ENCODE results near the gene DCDC2. TPM values are rescaled to one million over a fixed set of nuclear protein-coding genes. Genes with fewer than 3 reads are reported as not detected.

The DCDC2 gene
- total RNA-seq, 1 experiment from 2014 or later, result 1.8 TPM

GRCh38 chr6:24355393-24355792, 2.5 kb downstream of the DCDC2 start:
- no peaks in the 10 kb centered on the region for H3K9me3 Mint-ChIP-seq
- DNase-seq (ENCODE audit: low spot score) (no peak), ATAC-seq (no peak)
- H3K36me3 Mint-ChIP-seq, result no peaks in the 10 kb centered on the region
- H3K27ac Mint-ChIP-seq, result no peak overlapping the region
- no peak overlapping the region for H3K4me3 Mint-ChIP-seq
- H3K27me3 Mint-ChIP-seq (ENCODE audit: low read depth), result peaks cover 39% of the 10 kb centered on the region
- CTCF ChIA-PET, result no interaction called here
- POLR2A ChIA-PET, result no interaction called here
- H3K4me1 Mint-ChIP-seq, result peaks cover 20% of the 10 kb centered on the region
- TF ChIP-seq ETV6 (CRISPR knock-in tag; IDR thresholded peaks at IDR 0.05) (no peak), ZNF512 (CRISPR knock-in tag; IDR thresholded peaks at IDR 0.05; ENCODE audit: borderline replicate concordance) (no peak)

GRCh38 chr6:24353861-24354260, 4.0 kb downstream of the DCDC2 start:
- TF ChIP-seq, protein P1, sequence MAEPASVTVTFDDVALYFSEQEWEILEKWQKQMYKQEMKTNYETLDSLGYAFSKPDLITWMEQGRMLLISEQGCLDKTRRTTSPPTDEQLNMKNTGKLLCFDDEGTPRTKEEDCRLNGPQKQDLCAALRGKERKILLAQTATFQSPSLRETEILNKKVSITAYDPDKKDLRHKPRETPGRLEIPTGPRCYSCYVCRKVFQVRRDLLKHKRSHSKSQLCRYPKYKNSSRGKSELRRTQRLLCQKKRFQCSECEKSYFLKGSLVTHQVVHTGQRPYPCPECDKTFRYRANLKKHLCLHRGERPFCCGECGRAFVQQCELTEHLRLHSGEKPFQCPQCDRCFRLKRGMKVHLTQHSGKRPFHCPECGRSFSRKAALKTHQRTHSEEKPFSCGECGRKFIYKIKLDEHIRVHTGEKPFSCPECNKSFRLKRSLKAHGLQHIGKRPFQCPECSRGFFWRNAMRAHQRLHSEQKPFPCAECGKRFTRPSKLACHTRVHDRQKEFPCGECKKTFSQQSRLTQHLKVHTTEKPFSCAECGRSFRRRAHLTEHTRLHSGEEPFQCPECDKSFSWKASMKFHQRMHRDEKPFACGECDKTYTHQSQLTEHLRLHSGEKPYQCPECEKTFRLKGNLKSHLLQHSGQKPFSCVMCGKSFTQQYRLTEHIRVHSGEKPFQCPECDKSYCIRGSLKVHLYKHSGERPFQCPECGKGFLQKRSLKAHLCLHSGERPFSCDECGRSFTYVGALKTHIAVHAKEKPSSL (CRISPR knock-in tag; conservative IDR thresholded peaks at IDR 0.05), result no peak
- TF ChIP-seq JUN (CRISPR knock-in tag; IDR thresholded peaks at IDR 0.05), result no peak
- TF ChIP-seq ZNF263 (CRISPR knock-in tag; IDR thresholded peaks at IDR 0.05; ENCODE audit: low read depth), result no peak
- TF ChIP-seq NFATC4 (CRISPR knock-in tag; IDR thresholded peaks at IDR 0.05), result no peak
- no peak for TF ChIP-seq IRF2 (CRISPR knock-in tag; IDR thresholded peaks at IDR 0.05; ENCODE audit: borderline replicate concordance, low read depth)
- TF ChIP-seq, protein P2, sequence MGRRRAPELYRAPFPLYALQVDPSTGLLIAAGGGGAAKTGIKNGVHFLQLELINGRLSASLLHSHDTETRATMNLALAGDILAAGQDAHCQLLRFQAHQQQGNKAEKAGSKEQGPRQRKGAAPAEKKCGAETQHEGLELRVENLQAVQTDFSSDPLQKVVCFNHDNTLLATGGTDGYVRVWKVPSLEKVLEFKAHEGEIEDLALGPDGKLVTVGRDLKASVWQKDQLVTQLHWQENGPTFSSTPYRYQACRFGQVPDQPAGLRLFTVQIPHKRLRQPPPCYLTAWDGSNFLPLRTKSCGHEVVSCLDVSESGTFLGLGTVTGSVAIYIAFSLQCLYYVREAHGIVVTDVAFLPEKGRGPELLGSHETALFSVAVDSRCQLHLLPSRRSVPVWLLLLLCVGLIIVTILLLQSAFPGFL (CRISPR knock-in tag; IDR thresholded peaks at IDR 0.05; ENCODE audit: borderline replicate concordance), result no peak
- no peak for TF ChIP-seq MLX (CRISPR knock-in tag; IDR thresholded peaks at IDR 0.05)
- TF ChIP-seq SMAD4 (CRISPR knock-in tag; IDR thresholded peaks at IDR 0.05), result no peak
- no peak for TF ChIP-seq CTCF (IDR thresholded peaks at IDR 0.05)
- TF ChIP-seq, protein P3, sequence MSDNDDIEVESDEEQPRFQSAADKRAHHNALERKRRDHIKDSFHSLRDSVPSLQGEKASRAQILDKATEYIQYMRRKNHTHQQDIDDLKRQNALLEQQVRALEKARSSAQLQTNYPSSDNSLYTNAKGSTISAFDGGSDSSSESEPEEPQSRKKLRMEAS (CRISPR knock-in tag; IDR thresholded peaks at IDR 0.05), result no peak
- TF ChIP-seq OVOL2 (CRISPR knock-in tag; IDR thresholded peaks at IDR 0.05; ENCODE audit: borderline replicate concordance), result no peak
- no peak for DNase-seq (ENCODE audit: low spot score)
- Mint-ChIP-seq H3K27me3 (ENCODE audit: low read depth) (peaks cover 39% of the 10 kb centered on the region), H3K27ac (no peak overlapping the region), H3K4me1 (peaks cover 18% of the 10 kb centered on the region), H3K36me3 (no peaks in the 10 kb centered on the region), H3K4me3 (no peak overlapping the region), H3K9me3 (no peaks in the 10 kb centered on the region)
- ATAC-seq, result no peak
- ChIA-PET POLR2A (no interaction called here), CTCF (interaction anchor here (1.7 to 3.1 kb wide), 2 partner anchors 35 to 71 kb away, joined by 7 to 9 read pairs; no protein-coding TSS in a partner anchor)

GRCh38 chr6:24352434-24352833, 5.4 kb downstream of the DCDC2 start:
- Mint-ChIP-seq H3K27me3 (ENCODE audit: low read depth) (peaks cover 30% of the 10 kb centered on the region), H3K4me3 (no peak overlapping the region), H3K4me1 (peaks cover 10% of the 10 kb centered on the region), H3K9me3 (no peaks in the 10 kb centered on the region), H3K27ac (no peak overlapping the region), H3K36me3 (no peaks in the 10 kb centered on the region)
- TF ChIP-seq E2F5 (CRISPR knock-in tag; IDR thresholded peaks at IDR 0.05) (no peak), CREB1 (CRISPR knock-in tag; IDR thresholded peaks at IDR 0.05) (no peak), NFATC4 (CRISPR knock-in tag; IDR thresholded peaks at IDR 0.05) (no peak), FOXJ3 (CRISPR knock-in tag; IDR thresholded peaks at IDR 0.05; ENCODE audit: borderline replicate concordance) (no peak), GRHL2 (CRISPR knock-in tag; IDR thresholded peaks at IDR 0.05; ENCODE audit: insufficient replicate concordance, severe bottlenecking) (no peak), HMGA2 (CRISPR knock-in tag; IDR thresholded peaks at IDR 0.05) (no peak), ATF3 (CRISPR knock-in tag; conservative IDR thresholded peaks at IDR 0.05) (no peak)
- TF ChIP-seq, protein P4, sequence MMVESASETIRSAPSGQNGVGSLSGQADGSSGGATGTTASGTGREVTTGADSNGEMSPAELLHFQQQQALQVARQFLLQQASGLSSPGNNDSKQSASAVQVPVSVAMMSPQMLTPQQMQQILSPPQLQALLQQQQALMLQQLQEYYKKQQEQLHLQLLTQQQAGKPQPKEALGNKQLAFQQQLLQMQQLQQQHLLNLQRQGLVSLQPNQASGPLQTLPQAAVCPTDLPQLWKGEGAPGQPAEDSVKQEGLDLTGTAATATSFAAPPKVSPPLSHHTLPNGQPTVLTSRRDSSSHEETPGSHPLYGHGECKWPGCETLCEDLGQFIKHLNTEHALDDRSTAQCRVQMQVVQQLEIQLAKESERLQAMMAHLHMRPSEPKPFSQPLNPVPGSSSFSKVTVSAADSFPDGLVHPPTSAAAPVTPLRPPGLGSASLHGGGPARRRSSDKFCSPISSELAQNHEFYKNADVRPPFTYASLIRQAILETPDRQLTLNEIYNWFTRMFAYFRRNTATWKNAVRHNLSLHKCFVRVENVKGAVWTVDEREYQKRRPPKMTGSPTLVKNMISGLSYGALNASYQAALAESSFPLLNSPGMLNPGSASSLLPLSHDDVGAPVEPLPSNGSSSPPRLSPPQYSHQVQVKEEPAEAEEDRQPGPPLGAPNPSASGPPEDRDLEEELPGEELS (CRISPR knock-in tag; IDR thresholded peaks at IDR 0.05), result no peak
- no peak for DNase-seq (ENCODE audit: low spot score)
- POLR2A ChIA-PET, result no interaction called here
- CTCF ChIA-PET, result interaction anchor here (0.6 to 3.1 kb wide), 3 partner anchors 37 to 95 kb away, joined by 3 to 9 read pairs (median 7); no protein-coding TSS in a partner anchor
- no peak for ATAC-seq
